Left ventricle myocardium inferior (tissue), 1 donor: ENCODE measurements around the gene MTREX. TPM values are rescaled to one million over a fixed set of nuclear protein-coding genes. Genes with fewer than 3 reads are reported as not detected.
"Not testable (repeated sequence)": the region's sequence is repeated elsewhere in the genome, so short reads cannot be mapped to it uniquely, and the experiment has no call there.

Source experiments
- DNase-seq: peaks from one replicate; pipeline ENCODE4 v3.0.0-alpha.2; 2020
- H3K27ac ChIP-seq: fragments of 200-600 bp; replicated peaks from 2 replicates; pipeline ENCODE4 v1.8.0; 2021
- H3K27me3 ChIP-seq: fragments of 200-600 bp; 2 replicates; pipeline ENCODE4 v1.8.0; 2021; ENCODE audit warnings: low read depth
- H3K36me3 ChIP-seq: fragments of 200-600 bp; 2 replicates; pipeline ENCODE4 v1.8.0; 2021
- H3K4me1 ChIP-seq: fragments of 200-600 bp; 2 replicates; pipeline ENCODE4 v1.8.0; 2021
- H3K4me3 ChIP-seq: fragments of 200-600 bp; 2 replicates; pipeline ENCODE4 v1.8.0; 2021; ENCODE audit warnings: mild to moderate bottlenecking, moderate library complexity
- H3K9me3 ChIP-seq: fragments of 200-600 bp; replicated peaks from 2 replicates; pipeline ENCODE4 v1.8.0; 2021
- intact Hi-C: fragments of 100-400 bp; cut with micrococcal nuclease; formaldehyde crosslinking; loops from one replicate; pipeline ENCODE4 v1.11.0; 2022
- total RNA-seq: library from RNA; stranded (reverse); fragmentation: NEBNext Ultra II Directional; extraction: Animal tissue kit (Norgen Biotek cat#: 25700); gene quantifications from one replicate; pipeline ENCODE4 v1.2.1, GENCODE V29; 2021
- TF ChIP-seq, protein P1 (sequence below): fragments of 200-600 bp; IDR thresholded peaks from 2 replicates; pipeline ENCODE4 v1.8.0; 2021; ENCODE audit warnings: antibody characterized with exemption, mild to moderate bottlenecking, borderline replicate concordance
- donor health status: DM: no; HTN: yes; CAD: no; lungs with severe emphysema.

MTREX gene
- total RNA-seq, 1 donor from 2014 or later: 62.5 TPM

DNA sequence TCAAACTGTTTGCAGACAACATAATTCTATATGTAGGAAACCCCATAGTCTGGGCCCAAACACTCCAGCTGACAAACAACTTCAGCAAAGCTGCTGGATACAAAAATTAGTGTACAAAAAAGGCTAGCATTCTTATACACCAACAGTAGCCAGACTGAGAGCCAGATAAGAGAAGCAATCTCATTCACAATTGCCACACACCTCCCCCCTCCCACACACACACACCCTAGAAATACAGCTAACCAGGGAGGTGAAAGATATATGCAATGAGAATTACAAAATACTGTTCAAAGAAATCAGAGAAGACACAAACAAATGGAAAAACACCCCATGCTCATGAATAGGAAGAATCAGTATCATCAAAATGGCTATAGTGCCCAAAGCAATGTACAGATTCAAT lies 9.0 kb downstream of the MTREX start:
- H3K4me1 ChIP-seq: peaks cover 66% of the 10 kb centered on the region
- no peaks in the 10 kb centered on the region for H3K36me3 ChIP-seq
- no peaks in the 10 kb centered on the region for H3K27me3 ChIP-seq
- TF ChIP-seq, protein P1, sequence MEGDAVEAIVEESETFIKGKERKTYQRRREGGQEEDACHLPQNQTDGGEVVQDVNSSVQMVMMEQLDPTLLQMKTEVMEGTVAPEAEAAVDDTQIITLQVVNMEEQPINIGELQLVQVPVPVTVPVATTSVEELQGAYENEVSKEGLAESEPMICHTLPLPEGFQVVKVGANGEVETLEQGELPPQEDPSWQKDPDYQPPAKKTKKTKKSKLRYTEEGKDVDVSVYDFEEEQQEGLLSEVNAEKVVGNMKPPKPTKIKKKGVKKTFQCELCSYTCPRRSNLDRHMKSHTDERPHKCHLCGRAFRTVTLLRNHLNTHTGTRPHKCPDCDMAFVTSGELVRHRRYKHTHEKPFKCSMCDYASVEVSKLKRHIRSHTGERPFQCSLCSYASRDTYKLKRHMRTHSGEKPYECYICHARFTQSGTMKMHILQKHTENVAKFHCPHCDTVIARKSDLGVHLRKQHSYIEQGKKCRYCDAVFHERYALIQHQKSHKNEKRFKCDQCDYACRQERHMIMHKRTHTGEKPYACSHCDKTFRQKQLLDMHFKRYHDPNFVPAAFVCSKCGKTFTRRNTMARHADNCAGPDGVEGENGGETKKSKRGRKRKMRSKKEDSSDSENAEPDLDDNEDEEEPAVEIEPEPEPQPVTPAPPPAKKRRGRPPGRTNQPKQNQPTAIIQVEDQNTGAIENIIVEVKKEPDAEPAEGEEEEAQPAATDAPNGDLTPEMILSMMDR: no peak
- intact Hi-C loops: no loop called here
- no peak overlapping the region for H3K4me3 ChIP-seq
- no peak overlapping the region for H3K27ac ChIP-seq
- no peak for DNase-seq
- no peaks in the 10 kb centered on the region for H3K9me3 ChIP-seq

DNA sequence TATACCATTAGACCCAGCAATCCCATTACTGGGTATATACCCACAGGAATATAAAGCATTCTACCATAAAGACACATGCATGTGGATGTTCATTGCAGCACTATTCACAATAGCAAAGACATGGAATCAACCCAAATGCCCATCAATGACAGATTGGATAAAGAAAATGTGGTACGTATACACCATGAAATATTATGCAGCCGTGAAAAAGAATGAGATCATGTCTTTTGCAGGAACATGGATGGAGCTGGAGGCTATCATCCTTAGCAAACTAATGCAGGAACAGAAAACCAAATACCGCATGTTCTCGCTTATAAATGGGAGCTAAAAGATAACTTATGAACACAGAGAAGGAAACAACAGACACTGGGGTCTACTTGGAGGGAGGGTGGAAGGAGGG lies 10.4 kb downstream of the MTREX start:
- DNase-seq, H3K27ac ChIP-seq, H3K9me3 ChIP-seq, intact Hi-C loops, H3K36me3 ChIP-seq, H3K4me3 ChIP-seq, H3K27me3 ChIP-seq: not testable (repeated sequence)
- peaks cover 61% of the 10 kb centered on the region for H3K4me1 ChIP-seq

DNA sequence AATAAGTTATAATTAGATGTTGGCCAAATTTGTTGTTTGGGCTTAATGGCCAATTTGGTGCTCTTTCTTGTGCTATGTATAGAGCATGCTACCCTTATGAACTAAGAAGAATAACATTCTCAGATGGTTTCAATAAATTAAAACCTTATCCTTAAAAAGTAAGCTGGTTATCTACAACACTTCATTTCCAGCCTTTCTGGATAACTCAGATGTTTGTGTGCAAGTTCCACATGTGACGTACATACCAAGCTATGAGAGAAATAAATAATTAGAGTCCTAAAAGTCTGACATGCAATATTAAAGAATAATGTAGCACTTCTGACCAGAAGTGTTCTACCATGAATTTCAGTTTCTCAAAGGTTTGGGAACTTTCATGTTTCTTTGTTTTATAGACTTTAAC lies 11.7 kb downstream of the MTREX start:
- peaks cover 10% of the 10 kb centered on the region for H3K36me3 ChIP-seq
- no peak for DNase-seq
- H3K4me3 ChIP-seq: no peak overlapping the region
- peaks cover 50% of the 10 kb centered on the region for H3K4me1 ChIP-seq
- intact Hi-C loops: no loop called here
- H3K27ac ChIP-seq: no peak overlapping the region
- H3K27me3 ChIP-seq: no peaks in the 10 kb centered on the region
- TF ChIP-seq, protein P1: no peak
- no peaks in the 10 kb centered on the region for H3K9me3 ChIP-seq

DNA sequence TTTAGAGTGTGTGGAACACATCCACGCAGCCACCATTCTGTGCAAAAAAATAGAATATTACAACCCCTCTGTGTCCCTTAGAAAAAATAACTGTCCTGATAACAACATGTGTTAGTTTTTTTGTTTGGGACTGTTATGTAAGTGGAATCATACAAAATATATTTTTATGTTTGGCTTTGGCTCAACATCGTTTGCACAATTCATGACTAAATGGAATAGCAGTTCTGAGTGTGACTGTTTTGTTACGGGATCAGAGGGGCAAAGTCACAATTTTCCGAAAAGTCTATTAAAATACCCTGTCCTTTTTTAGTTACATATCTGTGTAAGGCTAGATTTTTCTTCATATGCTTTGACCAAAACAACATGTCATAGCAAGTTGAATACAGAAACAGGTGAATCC lies 12.8 kb downstream of the MTREX start:
- intact Hi-C loops: no loop called here
- Histone ChIP-seq H3K27me3 (no peaks in the 10 kb centered on the region), H3K4me1 (peaks cover 47% of the 10 kb centered on the region), H3K4me3 (no peak overlapping the region), H3K27ac (no peak overlapping the region), H3K9me3 (no peaks in the 10 kb centered on the region), H3K36me3 (peaks cover 15% of the 10 kb centered on the region)
- DNase-seq: no peak
- TF ChIP-seq, protein P1: no peak

DNA sequence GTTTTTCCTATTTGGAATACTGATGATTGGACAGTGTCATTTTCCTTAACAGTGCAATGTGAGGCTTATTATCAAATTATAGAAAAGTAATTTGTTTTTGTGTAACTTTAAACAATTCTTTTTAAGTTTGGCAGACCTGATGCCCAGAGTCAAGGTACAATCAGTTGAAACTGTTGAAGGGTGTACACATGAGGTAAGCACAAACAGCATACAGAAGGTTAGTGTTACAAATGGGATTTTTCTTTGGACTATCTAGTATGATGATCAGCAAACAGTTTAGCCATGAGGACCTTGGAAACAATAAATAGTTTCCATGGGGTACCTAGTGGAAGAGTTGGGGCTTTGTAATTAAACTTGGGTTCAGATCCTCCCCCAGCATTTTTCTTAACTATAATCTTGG lies 16.2 kb downstream of the MTREX start:
- Histone ChIP-seq H3K9me3 (no peaks in the 10 kb centered on the region), H3K27me3 (no peaks in the 10 kb centered on the region), H3K36me3 (peaks cover 35% of the 10 kb centered on the region), H3K27ac (no peak overlapping the region), H3K4me1 (peaks cover 47% of the 10 kb centered on the region), H3K4me3 (no peak overlapping the region)
- TF ChIP-seq, protein P1: no peak
- DNase-seq: no peak
- intact Hi-C loops: no loop called here

DNA sequence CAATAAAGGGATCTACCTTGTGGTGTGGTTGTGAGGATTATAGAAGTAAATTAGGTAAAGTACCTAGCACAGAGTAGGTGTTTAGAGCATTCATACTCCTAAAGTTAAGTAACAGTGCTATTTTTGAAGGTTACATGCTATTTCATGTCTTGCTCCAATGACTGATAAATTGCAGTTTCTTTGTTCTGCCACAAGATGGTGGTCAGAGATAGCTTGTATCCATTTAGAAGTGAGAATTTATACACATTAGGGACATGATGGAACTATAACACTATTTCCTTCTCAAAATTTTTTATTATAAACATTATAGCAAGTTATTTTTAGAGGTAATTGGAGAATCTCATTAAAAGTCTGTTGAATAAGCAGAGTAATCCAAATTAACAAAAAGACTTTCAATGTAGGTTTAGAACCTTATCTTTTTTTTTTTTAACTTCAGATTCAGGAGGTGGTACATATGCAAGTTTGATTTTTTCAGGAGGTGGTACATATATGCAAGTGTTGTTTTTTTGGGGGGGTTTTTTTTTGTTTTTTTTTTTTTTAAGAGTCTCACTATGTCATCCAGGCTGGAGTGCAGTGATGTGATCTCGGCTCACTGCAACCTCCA lies 17.1 kb downstream of the MTREX start:
- no peaks in the 10 kb centered on the region for H3K9me3 ChIP-seq
- TF ChIP-seq, protein P1: peak; percentile 64
- intact Hi-C loops: no loop called here
- no peaks in the 10 kb centered on the region for H3K27me3 ChIP-seq
- H3K27ac ChIP-seq: no peak overlapping the region
- H3K4me1 ChIP-seq: peaks cover 38% of the 10 kb centered on the region
- no peak overlapping the region for H3K4me3 ChIP-seq
- peaks cover 44% of the 10 kb centered on the region for H3K36me3 ChIP-seq
- no peak for DNase-seq
